GM21825 (cell line): ENCODE results near the gene XPNPEP1.

Source experiments
- ATAC-seq: cut with Tn5 transposase; IDR thresholded peaks from one replicate; pipeline ENCODE4 v1.9.1; 2021; ENCODE audit warnings: mild to moderate bottlenecking, moderate library complexity; ENCODE audit not compliant: unreplicated experiment

The XPNPEP1 gene

GRCh38 chr10:109871476-109871875 is 51.8 kb downstream of the XPNPEP1 start:
- no peak for ATAC-seq

GRCh38 chr10:109866995-109867635 is 56.2 kb downstream of the XPNPEP1 start:
- no peak for ATAC-seq

GRCh38 chr10:109866168-109866994 is 56.9 kb downstream of the XPNPEP1 start:
- ATAC-seq: no peak

- ATAC-seq: no peak
These were observed 59.5 kb downstream of the XPNPEP1 start for GRCh38 chr10:109863775-109864174.

GRCh38 chr10:109862738-109863137 is 60.6 kb downstream of the XPNPEP1 start:
- no peak for ATAC-seq

- ATAC-seq: no peak
These were observed 61.3 kb downstream of the XPNPEP1 start for GRCh38 chr10:109862041-109862440.

GRCh38 chr10:109861081-109861480 is 62.2 kb downstream of the XPNPEP1 start:
- no peak for ATAC-seq

DNA sequence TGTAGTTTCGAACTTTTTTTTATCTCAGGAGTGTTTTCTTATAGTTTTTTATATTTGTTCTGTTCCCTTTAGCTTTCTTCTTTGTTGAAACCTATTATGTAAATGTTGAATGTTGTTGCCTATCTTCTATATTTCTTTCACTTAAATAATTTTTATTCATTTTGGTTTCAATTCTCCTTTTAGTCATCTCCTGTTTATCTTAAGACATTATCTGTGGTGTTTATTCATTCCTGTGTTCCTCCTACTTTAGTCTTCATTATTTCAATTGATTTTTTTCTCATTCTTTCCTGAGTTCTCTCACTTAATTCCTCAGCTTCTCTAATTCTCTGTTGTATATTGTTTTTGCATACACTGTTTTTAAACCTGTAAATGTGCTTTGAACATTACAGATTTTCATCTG is 64.1 kb downstream of the XPNPEP1 start:
- ATAC-seq: no peak

GRCh38 chr10:109855746-109856145 is 67.6 kb downstream of the XPNPEP1 start:
- no peak for ATAC-seq

DNA sequence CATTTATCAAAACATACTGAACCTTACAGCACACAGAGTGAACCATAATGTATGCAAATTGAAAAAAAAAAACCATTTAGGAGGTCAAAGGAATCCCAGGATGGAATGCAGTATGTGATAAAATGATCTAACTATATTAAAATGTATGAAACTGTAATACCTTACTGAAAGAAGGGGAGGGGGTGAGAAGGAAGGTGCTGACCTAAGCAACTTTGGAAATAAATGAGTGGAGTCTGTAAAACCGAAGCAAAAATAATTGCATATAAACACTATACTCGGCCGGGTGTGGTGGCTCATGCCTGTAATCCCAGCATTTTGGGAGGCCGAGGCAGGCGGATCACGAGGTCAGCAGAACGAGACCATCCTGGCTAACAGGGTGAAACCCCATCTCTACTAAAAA is 69.4 kb downstream of the XPNPEP1 start:
- no peak for ATAC-seq

GRCh38 chr10:109852475-109853037 is 70.8 kb downstream of the XPNPEP1 start:
- peak; percentile 93 for ATAC-seq

DNA sequence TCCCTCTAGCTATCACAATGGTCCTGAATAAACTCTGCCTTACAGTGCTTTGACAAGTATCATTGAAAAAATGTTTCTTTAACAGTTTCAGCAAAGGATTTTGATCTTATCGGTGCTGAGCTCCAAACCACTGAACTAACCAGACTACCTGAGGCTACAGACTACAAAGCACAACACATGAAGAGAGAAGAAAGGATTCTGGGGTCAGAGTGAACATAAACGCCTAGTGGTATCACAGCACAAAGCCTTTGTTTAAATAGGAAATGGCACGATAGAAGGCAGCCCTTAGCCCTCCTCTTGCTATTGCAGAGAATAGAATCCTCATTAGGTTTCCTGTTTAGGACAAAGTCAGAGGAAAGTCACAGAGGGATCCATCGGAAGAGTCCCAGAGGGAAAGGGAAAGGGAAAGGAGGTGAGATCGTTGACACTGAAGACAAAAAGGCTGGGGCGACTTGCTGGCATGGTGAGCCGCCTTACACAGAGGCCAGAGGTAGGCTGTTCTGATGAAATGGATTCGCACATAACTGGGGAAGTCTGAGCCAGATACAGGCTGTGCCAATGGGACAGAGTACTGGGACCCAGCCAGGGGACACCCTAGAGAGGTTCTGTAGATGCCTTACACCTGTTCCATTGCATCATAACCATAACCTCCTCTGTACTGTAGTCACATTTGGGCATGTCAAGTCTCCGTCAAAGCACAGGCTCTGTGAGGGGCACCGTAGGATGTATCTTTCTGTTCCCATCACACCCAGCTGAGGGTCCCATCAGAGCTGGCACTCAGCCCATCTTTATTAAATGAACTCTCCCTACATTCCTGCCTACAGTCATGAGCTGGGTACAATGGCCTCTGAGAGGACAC is 71.5 kb downstream of the XPNPEP1 start:
- ATAC-seq: peak; percentile 11

GRCh38 chr10:109846832-109847231 is 76.5 kb downstream of the XPNPEP1 start:
- no peak for ATAC-seq

GRCh38 chr10:109845308-109845707 is 78.0 kb downstream of the XPNPEP1 start:
- no peak for ATAC-seq

DNA sequence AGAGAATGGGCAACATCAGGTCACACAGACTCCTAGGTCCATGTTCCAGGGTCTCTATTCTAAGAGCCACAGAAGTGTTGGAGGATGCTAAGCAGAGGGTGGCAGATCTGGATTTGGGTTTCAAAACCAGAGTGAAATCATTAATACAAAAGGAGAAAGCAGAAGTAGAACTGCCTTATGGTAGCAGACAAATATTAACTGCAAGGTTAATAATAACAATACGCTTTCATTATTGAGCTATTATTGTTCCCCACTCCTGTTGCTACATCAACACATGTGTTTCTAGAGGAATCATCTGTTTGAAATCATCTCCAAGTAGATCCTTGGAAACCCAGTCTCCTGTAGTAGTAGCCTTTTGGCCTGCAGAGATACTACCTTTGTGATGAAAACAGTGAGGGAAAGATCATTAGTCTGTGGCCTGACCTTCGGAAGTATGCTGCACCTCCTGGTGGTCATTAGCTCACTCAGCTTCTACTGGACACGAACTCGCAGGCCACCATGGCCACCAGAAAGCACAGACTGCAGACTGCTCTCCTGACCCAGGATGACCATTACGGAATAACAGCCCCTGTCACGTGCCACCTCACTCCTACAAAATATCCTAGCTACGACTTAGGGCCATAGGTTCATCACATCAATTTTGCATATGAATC is 84.6 kb downstream of the XPNPEP1 start:
- ATAC-seq: no peak

GRCh38 chr10:109837384-109837783 is 85.9 kb downstream of the XPNPEP1 start:
- no peak for ATAC-seq

- ATAC-seq: no peak
These were observed 88.1 kb downstream of the XPNPEP1 start for GRCh38 chr10:109835257-109835656.

- no peak for ATAC-seq
These were observed 91.5 kb downstream of the XPNPEP1 start for GRCh38 chr10:109831846-109832245.

GRCh38 chr10:109824206-109824605 is 99.1 kb downstream of the XPNPEP1 start:
- no peak for ATAC-seq

- no peak for ATAC-seq
These were observed 100.1 kb downstream of the XPNPEP1 start for GRCh38 chr10:109823196-109823595.

GRCh38 chr10:109821672-109822071 is 101.6 kb downstream of the XPNPEP1 start:
- no peak for ATAC-seq
